ELR (cell line): ENCODE measurements around the gene DBNDD2.

ENCODE experiments used
- DNase-seq: peaks from one replicate; pipeline ENCODE4 v3.0.0-alpha.2; 2015; ENCODE audit warnings: low read depth

Gene DBNDD2

GRCh38 chr20:45387274-45387673, 20.8 kb upstream of the DBNDD2 start:
- DNase-seq: no peak

GRCh38 chr20:45390931-45391330, 17.2 kb upstream of the DBNDD2 start:
- DNase-seq: no peak

- no peak for DNase-seq
Observed at GRCh38 chr20:45391559-45391958, 16.5 kb upstream of the DBNDD2 start.

GRCh38 chr20:45392733-45393132, 15.4 kb upstream of the DBNDD2 start:
- DNase-seq: no peak

DNA sequence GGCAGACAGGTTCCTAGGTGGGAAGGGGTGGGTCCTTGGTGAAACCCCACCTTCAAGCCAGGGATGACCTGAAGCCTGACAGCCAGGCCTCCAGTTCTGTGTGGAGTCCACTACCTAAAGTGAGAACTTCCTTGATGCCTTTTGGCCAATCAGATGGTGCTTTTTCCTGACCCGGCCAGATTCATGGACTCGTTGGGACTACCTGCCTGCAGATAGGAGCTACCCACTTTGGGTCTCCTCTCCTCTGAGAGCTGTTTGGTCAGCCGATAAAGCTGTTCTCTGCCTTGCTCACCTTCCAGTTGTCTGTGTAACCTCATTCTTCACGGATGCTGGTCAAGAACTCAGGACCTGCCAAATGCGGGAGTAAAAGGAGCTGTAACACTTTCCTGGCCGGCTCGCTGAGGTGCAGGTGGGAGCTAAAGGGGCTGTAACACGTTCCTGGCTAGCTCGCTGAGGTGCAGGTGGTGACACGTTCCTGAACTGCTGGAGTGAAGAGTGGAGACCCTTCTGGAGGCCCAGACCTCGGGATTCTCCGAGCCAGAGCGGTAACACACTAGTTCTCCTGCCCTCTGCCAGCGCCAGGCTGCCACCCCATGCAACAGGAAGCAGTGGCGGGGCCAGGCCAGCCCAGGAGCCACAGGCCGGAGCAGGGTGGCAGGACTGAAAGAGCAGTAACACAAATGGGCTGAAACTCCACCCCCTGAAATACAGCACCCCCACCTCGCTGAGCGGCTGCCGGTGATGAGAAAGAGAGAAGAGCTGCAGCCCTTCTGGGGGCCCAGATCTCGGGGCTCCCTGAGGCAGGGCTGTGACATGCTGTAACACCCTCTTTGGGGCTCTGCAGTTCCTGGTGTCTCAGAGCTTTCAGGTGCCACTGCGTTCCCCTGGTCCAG, 13.6 kb upstream of the DBNDD2 start:
- no peak for DNase-seq

DNA sequence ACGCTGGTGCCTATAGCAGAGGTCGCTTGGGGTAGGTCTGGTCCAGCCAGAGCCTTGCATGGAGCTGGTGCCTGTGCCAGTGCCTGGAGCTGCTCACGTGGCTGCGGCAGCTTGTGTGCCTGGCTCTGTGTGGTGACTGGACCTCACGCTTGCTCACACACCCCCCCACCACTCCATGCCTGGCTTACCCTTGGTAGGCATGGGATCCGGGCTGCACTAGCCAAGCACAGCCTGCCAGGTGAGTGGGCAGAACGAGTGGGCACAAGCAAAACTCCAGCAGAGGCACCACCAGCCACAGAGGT, 13.0 kb upstream of the DBNDD2 start:
- no peak for DNase-seq

GRCh38 chr20:45399018-45399417, 9.1 kb upstream of the DBNDD2 start:
- DNase-seq: no peak

DNA sequence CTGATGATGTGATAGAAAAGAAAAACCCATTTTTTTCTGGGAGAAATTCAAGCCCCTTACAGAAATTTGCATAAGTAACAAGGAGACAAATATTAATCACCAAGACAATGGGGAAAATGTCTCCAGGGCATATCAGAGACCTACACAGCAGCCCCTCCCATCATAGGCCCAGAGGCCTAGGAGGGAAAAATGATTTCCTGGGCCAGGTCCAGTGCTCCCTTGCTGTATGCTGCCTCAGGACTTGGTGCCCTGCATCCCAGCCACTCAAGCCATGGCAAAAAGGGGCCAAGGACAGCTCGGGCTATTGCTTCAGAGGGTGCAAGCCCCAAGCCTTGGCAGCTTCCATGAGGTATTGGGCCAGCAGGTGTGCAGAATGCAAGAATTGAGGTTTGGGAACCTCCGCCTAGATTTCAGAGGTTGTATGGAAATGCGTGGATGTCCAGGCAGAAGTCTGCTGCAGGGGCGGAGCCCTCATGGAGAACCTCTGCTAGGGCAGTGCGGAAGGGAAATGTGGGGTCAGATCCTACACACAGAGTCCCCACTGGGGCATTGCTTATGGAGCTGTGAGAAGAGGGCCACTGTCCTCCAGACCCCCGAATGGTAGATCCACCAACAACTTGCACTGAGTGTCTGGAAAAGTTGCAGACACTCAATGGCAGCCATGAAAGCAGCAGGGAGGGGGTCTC, 7.6 kb upstream of the DBNDD2 start:
- no peak for DNase-seq

GRCh38 chr20:45402946-45403345, 5.1 kb upstream of the DBNDD2 start:
- peak; percentile 57 for DNase-seq

GRCh38 chr20:45404438-45404837, 3.7 kb upstream of the DBNDD2 start:
- DNase-seq: no peak

- DNase-seq: peak; percentile 67
Observed at GRCh38 chr20:45405571-45406259, 2.4 kb upstream of the DBNDD2 start.

GRCh38 chr20:45406260-45407066, 1.6 kb upstream of the DBNDD2 start:
- DNase-seq: peak; percentile 63

GRCh38 chr20:45407067-45407745, 883 bp upstream of the DBNDD2 start:
- no peak for DNase-seq

DNA sequence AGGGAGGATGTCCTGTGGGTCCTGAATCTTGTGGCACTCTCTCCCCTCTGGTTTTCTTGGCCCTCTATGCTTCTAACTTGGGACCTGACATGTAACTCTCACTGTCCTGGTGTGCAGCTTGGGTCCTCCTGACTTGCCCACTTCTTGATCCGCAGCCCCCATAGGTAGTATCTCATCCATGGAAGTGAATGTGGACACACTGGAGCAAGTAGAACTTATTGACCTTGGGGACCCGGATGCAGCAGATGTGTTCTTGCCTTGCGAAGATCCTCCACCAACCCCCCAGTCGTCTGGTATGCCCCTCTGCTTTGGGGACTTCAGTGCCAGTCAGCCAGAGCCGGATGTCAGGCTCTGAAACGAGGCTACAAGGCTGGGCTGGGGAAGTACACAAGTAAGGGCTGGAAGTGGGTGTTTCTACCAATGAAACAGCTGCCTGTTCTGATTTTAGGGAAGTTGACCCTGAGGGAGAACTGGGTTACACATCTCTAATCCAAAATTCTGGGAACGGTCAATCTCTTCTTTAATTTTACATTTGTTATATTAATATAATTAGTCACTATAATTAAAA, 641 bp downstream of the DBNDD2 start:
- no peak for DNase-seq

- no peak for DNase-seq
Observed at GRCh38 chr20:45409521-45410272, 1.6 kb downstream of the DBNDD2 start.

GRCh38 chr20:45410887-45411286, 2.8 kb downstream of the DBNDD2 start:
- no peak for DNase-seq

DNA sequence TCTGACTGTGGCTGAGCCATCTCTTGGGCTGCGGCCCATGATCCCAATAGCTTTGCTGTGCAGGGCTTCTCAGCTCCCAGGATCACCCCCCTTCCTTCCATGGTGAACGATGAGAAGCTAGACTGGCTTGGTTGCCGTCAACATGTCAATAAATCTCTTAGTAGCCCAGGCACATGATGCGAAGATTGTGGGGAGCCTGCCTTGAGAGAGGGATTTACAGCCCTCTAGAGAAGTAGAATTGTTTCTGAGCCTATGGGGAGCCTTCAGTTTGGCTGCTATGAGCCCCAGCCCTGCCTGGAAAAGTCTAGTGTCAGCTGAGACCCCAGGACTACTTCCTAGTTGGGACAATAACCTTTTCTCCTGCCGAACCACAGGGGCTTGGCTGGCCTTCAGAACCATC, 4.6 kb downstream of the DBNDD2 start:
- DNase-seq: no peak

- no peak for DNase-seq
Observed at GRCh38 chr20:45413479-45413878, 5.4 kb downstream of the DBNDD2 start.

DNA sequence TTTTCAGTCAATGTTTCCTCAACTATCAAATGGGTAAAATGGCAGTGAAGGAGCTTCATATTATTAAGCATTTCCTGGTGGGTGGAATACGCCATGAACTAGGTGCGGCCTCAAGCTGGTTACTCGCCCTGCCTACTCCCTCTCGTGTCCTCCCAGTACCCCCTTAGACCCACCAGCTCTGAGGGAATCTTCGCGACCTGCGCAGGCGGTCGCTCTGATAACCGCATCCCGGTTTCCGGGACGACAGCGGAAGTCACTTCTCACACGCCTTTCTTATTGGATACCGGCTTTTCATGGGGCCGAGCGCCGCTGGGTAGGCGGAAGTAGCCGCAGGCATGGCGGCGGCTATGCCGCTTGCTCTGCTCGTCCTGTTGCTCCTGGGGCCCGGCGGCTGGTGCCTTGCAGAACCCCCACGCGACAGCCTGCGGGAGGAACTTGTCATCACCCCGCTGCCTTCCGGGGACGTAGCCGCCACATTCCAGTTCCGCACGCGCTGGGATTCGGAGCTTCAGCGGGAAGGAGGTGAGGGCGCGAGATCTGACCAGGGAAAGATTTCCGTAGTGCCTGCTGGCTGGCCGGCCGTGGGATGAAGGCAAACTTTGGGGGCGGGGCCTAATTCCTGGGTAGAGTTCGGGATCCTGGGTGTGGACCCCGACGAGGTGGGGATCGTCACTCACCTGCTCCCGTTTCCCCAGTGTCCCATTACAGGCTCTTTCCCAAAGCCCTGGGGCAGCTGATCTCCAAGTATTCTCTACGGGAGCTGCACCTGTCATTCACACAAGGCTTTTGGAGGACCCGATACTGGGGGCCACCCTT, 7.9 kb downstream of the DBNDD2 start, which contains the start of gene PIGT:
TSS of gene PIGT (plus strand) at position 320 of the 816 bp plus-strand sequence. CDS start at position 336, 16 bp downstream.
- peak; percentile 92 for DNase-seq
